Measurements from ENCODE around the gene ZMYND8.
"Not testable (repeated sequence)": the region's sequence is repeated elsewhere in the genome, so short reads cannot be mapped to it uniquely, and the experiment has no call there.

Gene ZMYND8

DNA sequence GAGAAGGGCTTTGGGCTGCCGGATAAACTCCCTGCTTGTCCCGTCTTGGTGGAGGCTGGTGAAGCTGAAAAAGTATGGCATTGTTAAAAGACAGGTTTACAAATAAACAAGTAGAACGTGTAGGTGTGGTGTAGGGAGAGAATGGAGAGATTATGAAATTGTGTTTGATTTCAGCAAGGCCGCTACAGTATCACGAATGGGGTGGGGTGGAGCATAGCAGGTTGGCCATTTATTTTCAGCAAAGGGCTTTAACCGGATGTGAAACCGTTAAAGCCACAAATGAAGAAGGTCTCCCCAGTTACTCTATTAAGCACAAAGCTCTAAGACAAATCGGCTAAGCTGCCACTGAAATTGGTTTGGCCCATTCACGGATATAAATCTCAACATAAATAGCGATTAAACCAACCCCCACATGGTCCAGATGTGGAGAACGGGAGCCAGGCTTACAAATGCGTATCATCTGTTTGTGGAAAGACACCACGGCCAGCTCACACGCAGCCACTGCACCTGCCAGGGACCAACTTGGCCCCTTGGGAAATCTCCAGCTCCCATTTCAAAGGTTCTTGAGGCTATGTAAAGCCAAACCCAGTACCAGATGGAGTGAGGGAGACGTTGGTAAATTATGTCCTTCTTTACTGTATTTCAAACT is 94.0 kb downstream of the ZMYND8 start:
- DNase-seq, result no peak

DNA sequence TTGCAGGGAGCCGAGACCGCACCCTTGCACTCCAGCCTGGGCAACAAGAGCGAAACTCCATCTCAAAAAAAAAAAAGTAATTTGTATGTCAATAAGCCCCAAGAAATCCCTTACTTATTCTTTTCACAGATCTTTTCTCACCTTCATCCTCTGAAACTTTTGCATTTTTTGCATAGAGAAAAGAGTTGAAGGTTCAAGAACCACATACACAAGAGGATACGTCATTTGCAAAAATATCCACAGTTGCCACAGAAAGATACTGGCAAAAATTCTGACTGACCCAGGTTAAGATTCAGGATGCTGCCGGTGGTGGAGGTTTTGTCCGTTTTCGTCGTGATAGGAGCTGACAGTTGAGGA is 94.5 kb downstream of the ZMYND8 start:
- DNase-seq, result no peak

DNA sequence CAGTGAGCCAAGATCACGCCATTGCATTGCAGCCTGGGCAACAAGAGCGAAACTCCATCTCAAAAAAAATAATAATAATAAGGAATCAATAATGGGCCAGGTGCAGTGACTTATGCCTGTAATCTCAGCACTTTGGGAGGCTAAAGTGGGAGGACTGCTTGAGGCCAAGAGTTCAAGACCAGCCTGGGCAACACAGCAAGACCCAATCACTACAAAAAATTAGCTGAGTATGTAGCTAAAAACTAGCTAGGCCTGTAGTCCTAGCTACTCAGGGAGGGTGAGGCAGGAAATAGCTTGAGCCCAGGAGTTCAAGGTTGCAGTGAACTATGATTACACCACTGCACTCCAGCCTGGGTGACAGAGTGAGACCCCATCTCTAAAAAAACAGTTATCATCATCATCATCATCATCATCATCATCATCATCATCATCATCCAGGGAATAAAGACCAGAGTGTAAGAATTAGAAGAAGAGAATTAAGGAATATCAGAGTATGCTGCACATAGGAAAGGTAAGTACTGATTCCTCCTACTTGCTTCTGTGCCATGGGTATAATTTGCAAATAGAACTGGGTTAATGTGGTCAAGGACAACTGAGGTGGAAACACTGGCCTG is 95.2 kb downstream of the ZMYND8 start:
- DNase-seq, result not testable (repeated sequence)

DNA sequence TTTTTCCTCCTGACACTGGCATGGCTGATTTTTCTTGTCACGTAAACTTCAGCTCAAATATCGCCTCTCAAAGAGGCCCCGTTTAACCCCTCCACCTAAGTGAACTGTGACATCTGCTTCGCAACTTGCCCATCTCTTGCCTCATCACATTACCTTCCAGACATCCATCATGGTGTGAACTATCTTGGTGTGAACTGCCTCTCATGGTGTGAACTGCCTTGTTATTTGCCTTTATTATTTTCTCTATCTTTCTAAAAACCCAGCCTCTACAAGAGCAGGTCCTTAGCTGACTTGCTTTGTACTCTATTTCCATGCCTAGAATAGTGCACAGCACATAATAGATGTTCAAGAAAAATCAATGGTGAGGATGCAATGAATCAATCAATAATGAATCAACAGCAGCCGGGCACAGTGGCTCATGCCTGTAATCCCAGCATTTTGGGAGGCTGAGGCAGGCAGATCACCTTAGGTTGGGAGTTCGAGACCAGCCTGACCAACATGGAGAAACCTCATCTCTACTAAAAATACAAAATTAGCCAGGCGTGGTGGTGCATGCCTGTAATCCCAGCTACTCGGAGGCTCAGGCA is 95.9 kb downstream of the ZMYND8 start:
- not testable (repeated sequence) for DNase-seq

DNA sequence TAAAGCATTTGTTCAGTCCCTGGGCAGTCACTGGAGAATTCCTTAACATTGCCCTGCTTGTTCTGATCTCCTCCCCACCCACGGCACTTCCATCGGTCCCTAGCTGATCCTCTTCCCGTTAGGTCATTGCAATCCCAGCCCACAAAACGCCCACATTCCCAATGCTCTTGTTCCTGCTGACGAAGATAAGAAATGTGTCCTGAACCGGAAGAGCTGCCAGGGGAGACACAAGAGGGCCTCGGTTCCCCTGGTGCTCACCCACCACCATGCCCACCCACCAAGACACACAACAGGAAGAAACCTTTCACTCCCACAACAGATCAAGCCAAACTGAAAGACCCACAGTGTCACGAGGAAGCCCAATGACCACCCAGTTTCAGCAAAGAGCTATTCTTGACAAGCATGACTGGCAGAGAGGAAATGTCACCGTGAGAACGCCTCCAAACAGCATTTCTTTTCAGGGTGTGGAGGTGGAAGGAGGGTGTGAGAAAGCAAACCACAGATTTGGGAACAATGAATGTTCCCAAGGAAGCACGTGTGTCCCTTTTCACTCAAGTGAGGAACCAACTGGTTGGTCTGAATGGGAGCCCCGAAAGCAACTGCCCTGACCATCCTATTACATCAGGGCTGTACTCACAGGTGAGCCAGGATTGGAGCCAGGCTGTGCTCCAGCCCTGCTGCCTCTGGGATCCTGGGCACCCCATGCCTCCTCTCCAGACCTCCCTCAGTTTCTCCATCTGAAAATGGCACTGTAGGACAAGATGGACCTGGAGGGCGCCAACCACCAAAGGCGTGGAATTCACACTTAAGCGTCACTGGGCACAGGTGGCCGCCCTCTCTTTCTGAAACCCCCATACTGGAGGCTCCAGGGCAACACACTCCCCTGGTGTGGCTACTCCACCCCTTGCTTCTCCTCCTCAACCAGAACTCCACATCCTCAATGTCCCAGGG is 97.5 kb downstream of the ZMYND8 start:
- no peak for DNase-seq

DNA sequence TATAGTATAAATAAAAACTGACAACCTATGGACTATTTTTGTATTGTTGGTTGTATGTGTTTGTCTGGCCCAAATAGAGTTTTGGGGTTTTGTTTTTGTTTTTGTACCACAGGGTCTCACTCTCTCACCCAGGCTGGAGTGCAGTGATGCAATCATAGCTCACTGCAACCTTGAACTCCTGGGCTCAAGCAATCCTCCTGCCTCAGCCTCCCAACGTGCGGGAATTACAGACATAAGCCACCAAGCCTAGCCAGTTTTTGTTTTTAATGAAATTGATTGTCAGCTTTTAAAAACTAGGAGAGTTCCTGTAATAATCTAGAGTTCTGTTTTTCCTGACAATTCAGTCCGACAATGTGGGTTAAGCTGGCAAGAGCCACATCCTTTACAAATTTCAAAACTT is 98.7 kb downstream of the ZMYND8 start:
- DNase-seq, result no peak

DNA sequence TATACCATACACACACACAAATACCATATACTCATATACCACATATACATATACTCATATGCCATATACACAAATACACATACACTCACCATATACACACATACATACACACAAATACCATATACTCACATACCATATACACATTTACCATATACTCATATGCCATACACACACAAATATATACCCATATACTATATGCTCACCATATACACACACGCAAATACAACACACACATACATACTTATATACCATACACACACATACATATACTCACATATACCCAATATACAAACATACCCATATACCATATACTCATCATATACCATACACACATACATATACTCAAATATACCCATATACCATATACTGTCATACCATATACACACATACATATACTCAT is 99.2 kb downstream of the ZMYND8 start:
- DNase-seq, result no peak

DNA sequence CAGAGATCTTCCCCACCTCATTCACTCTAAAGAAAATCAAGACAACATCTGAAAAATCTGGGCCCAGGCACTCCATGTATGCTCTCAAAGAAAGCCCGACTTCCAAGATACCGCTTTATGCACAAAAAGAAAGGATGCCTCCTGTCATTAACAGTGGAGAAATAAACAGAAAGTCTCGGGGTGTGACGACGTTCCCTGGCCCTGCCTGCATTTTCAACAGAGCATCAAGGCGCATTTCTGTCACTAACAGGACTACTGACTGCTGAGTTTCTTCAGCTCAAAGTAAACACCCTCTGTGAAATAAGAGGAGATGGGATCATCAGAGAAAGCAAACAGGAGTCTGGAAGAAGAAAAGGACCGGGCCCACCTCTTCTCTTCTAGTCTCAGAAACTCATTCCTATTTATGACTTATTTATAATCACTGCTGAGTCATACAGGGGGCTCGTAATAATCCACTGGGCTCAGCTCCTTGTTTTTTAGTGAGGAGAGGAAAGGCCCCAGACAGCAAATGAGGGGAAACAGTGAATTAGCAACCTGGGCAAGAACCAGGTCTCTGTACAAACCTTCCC is 99.7 kb downstream of the ZMYND8 start:
- no peak for DNase-seq

DNA sequence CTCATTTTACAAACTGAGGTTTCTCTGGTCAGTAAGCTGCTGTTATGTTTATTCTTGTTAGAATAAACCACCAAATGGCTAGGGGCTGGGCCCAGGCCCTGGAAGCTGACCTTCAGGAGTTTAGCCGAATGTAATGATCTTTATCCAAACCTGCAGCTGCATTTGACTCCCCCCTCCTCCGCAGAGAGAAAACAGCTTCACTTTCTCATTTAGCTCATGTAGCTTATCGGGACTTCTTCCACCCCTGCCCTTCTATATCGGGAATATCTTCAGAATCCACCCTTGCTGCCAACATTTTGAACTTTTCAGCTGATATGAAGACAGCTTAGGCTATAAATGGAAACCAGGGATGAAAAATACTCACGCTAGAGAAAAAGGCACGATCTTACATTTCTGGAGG is 102.6 kb downstream of the ZMYND8 start:
- no peak for DNase-seq

DNA sequence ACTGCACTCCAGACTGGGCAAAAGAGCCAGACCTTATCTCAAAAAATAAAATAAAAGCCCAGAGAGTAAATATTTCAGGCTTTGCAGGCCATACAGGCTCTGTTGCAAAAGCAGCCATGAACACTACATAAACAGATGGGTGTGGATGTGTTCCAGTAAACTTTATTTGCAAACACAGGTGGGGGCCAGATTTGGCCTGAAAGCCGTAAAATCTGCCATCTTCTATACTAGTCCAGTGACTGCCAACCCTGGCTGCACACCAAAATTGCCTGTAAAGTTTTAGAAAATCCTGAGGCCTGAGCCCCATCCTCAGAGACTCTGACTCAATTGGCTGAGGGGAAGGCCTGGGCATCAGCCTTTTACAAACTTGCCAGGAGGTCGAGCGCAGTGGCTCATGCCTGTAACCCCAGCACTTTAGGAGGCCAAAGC is 103.6 kb downstream of the ZMYND8 start:
- no peak for DNase-seq

DNA sequence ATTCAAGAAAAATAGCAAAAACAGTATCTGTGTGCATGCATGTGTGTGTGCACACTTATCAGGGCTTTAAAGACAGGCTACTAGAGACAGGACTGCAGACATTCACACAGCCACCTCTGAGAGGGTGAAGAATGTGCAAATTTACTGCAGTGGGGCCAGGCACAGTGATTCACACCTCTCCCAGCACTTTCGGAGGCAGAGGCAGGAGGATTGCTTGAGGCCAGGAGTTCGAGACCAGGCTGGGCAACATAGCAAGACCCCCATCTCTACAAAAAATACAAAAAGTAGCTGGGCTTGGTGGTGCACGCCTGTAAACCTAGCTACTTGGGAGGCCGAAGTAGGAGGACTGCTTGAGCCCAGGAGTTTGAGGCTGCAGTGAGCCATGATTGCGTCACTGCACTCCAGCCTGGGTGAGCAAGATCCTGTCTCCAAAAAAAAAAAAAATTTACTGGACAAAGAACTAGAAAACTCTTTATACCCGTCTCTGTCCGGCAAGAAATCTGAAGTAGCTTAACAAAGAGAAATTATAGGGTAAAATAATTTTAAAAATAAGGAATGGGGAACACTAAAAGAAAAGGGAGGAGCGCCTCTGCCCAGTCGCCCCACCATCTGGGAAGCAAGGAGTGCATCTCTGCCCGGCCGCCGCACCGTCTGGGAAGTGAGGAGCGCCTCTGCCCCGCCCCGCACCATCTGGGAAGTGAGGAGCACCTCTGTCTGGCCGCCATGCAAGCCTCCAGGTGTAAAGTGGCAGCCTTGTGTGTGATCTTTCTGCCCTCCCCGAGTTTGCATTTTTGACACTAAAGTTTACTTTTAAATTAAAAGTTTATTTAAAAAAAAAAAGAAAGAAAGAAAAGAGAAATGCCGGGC is 105.1 kb downstream of the ZMYND8 start:
- no peak for DNase-seq

DNA sequence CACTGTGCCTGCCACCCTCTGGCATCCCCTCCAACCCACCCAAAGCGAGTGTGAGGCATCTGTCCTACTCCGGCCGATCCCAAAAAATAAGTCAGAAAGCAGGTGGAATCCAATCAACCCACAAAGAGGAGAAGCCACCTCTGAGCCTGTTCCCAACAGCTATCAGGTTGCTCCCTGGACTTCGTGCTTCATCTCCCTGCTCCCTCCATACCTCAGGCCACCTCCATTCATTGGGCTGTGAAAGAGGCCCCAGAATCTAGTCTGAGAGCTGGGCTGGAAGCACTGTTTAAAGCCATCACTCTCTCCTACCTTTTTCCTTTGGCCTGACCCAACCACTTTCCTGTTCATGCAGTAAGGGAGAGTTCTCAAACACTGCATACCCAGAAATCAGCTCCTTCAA is 106.1 kb downstream of the ZMYND8 start:
- no peak for DNase-seq

DNA sequence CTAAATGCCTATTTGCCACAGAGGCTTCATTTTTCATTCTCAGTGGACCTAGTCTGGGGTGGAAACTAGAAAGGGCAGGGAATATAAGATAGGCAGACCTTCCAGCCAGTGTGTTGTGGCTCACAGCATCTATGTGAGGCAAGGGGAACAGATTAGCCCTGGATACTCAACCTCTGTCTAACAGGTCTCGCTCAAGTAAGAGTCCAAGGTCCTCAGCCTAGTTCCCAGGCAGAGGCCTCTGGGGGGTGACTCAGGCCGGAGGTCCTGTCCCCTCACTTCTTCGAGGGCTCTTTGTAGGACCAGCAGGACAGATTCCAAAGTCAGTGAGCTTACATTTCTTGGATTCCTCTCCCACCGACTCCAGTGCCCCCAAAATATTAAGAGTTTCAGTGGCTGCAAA is 106.6 kb downstream of the ZMYND8 start:
- DNase-seq, result no peak

DNA sequence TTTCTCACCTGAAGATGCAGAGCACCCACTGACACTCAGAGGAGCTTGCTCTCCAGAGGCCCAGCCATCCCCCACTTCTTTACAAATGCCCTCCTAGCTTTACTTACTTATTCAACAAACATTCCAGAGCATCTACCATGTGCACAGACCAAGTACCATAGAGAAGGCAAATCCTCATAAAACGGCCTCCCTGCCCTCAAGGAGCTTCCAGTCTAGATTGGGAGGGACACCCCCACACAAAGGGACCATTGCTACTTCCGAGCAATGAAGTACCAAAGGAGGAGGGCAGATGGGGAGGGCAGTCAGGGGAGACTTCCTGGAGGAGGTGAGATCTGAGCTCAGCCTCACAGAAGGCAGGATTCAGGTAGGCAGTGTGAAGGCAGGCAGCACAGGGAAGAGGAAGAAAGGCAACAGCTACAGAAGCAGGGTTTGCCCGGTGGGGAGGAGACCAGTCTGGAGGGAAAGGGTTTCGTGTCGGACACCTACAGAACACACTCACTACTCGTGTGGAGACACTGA is 108.0 kb downstream of the ZMYND8 start:
- DNase-seq, result no peak

DNA sequence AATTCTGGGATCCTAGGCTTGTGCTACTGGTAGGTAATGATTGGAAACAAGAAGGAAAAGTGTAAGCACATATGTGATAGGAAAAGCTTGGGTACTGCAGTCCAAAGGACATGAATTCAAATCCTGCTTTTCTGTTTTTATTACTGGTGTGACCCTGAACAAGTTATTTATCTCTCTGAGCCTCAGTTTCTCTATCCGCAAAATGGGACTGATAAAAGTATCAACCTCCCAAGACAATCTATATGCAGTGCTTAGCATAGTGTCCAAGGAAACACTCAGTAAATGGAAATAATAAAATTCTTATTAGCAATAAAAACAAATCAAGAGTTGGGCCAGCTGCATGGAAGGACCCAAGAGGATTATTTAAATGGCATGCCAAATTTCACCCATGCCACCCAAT is 108.5 kb downstream of the ZMYND8 start:
- DNase-seq, result no peak

DNA sequence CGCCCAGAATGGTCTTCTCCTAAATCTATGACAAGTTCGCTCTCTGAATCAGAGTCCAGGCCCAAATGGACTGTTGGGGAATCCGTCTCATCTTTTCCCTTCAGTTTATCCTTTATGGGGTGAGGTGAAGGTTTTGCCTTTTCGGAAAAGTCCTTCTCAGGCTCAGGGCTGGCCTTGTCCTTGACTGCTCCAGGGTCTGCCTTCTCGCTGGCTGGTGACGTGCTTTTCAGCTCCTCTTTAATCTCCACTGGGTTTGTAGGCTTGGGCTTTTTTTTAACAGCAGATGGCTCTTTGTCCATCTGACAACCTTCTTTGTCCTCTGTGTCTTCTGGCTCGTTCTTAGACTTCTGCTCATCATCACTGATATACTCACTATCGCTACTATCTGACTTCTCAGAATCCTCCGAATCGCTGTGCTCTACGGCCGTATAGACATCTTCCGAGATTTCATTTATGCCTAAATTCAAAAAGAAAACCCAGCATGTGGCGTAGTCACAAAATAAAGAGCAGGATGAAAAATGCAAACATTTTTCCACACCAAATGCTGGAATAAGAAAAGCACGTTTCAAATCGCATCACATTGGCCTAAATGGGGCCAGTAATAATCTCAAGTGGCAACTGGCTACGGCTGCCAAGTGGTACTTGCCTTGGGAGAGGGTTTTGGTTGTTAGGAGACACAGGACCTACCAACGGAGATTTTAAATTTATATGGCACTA is 110.3 kb downstream of the ZMYND8 start:
- DNase-seq, result no peak

DNA sequence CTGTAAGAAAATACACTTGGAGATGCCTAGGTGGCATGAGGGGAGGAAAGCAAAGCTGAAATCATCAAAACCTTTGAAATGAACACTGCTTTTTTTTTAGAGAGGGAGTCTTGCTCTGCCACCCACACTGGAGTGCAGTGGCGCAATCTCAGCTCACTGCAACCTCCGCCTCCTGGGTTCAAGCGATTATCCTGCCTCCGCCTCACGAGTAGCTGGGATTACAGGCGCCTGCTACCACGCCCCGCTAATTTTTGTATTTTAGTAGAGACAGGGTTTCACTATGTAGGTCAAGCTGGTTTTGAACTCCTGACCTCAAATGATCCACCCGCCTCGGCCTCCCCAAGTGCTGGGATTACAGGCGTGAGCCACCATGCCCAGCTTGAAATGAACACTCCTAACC is 111.3 kb downstream of the ZMYND8 start:
- DNase-seq, result not testable (repeated sequence)

DNA sequence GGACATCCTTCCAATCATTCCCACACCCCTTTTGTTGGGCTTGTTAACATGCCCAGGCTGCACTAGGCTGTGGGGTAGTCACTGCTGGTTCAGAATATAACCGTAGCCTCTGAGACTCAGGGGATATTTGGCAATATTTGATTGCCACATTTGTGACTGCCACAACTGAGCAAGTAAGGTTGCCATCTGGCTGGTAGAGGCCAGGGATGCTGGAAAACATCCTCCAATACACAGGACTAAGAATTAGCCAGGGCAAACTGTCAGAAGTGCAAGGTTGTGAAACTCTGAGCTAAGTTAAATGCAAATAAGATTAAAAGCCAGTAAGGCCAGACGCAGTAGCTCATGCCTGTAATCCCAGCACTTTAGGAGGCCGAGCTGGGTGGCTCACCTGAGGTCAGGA is 112.0 kb downstream of the ZMYND8 start:
- no peak for DNase-seq

DNA sequence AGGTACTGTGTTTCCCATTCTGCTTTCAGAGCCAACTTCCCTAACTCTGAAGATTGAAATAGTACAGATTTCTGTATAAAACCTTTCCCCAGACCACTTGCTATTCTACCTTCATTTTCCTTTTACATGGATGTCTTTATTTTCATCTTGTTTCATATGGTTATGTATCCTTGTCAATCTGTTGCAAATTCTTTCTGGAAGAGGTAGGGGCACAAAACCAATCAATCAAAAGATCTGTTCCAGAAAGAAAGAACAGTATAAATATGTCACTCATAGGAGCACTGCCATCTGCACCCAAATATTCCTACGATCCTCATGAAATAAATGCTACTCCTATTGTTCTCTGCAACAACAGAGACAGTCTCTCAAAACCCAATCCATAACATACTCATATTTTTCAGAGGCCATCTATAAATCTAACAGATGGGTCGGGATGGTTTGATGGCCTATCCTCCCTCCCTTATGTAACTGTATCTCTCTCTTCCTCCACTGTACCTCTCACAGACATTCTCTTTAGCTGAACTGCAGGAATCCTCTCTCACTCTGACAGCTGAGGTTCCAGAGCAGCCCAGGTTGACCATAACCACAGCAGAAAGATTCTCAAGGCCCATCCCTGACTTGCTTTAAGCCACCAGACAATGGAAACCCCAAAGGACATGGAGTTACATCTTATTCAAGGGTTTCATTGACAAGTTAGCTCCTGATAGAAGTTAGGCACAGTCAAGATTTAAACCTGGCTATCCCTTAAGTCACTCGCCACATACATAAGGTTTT is 112.8 kb downstream of the ZMYND8 start:
- DNase-seq, result no peak

DNA sequence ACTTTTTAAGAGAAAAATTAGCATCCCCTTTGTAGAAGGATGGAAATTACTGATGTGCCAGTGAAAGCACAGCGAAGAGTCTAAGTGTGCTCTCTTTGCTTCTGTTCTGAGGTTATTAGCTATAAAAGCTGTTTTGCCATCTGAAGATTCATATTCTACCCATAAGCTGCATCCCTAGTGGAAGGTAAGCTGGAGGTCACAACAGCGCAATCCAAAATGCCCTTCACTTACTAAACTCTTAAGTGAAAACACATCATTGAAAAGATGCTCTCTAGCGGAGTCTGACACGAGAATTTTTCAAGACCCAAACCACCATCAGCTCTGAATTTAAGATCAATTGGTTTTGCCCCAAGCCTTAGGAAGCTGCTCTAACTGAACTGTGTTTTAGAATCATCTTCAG is 113.5 kb downstream of the ZMYND8 start:
- DNase-seq, result no peak
